Mesodermal cell (in vitro differentiated cells): ENCODE measurements around the gene LBH.

ENCODE experiments used
- H3K27ac ChIP-seq: 2 replicates; pipeline ENCODE4 v1.7.0; 2013; ENCODE audit warnings: mild to moderate bottlenecking, low read depth, low read length, moderate library complexity; ENCODE audit not compliant: severe bottlenecking
- H3K36me3 ChIP-seq: 2 replicates; pipeline ENCODE4 v1.7.1; 2013; ENCODE audit warnings: mild to moderate bottlenecking, low read length, moderate library complexity; ENCODE audit not compliant: control insufficient read depth, insufficient read depth
- H3K4me1 ChIP-seq: one replicate; pipeline ENCODE4 v1.7.1; 2013; ENCODE audit warnings: mild to moderate bottlenecking, low read length; ENCODE audit not compliant: insufficient read depth, control insufficient read depth, poor library complexity, severe bottlenecking
- H3K4me3 ChIP-seq: 2 replicates; pipeline ENCODE4 v1.7.0; 2013; ENCODE audit warnings: low read length, control low read depth, mild to moderate bottlenecking; ENCODE audit not compliant: insufficient read depth, poor library complexity, severe bottlenecking; ENCODE audit errors: extremely low read depth
- H3K9me3 ChIP-seq: 2 replicates; pipeline ENCODE4 v1.7.1; 2013; ENCODE audit warnings: mild to moderate bottlenecking, low read length, moderate library complexity; ENCODE audit not compliant: control insufficient read depth
- WGBS, 2 experiments: methylation state at CpG; one replicate each; pipeline ENCODE4 v1.1.5; 2013; ENCODE audit warnings: missing lambda C conversion rate in 2 of 2; ENCODE audit not compliant: insufficient coverage in 2 of 2; 5-methylcytosine and 5-hydroxymethylcytosine counted together

LBH gene

GRCh38 chr2:30270166-30270565, 38.8 kb downstream of the LBH start:
- Histone ChIP-seq H3K36me3 (no peaks in the 10 kb centered on the region), H3K4me3 (no peak overlapping the region), H3K4me1 (peaks cover 9% of the 10 kb centered on the region), H3K27ac (no peak overlapping the region), H3K9me3 (no peaks in the 10 kb centered on the region)
- 85 to 100% methylated on average over 3 of the region's 3 CpGs for WGBS, 2 experiments

GRCh38 chr2:30271301-30271700, 40.0 kb downstream of the LBH start:
- peaks cover 9% of the 10 kb centered on the region for H3K4me1 ChIP-seq
- no peaks in the 10 kb centered on the region for H3K36me3 ChIP-seq
- 90 to 97% methylated on average over 2 to 5 of the region's 5 CpGs for WGBS, 2 experiments
- no peak overlapping the region for H3K27ac ChIP-seq
- H3K9me3 ChIP-seq = no peaks in the 10 kb centered on the region
- no peak overlapping the region for H3K4me3 ChIP-seq

GRCh38 chr2:30272286-30272685, 41.0 kb downstream of the LBH start:
- Histone ChIP-seq H3K27ac (no peak overlapping the region), H3K4me1 (peaks cover 9% of the 10 kb centered on the region), H3K4me3 (no peak overlapping the region), H3K36me3 (no peaks in the 10 kb centered on the region), H3K9me3 (no peaks in the 10 kb centered on the region)
- 97 to 100% methylated on average over 4 to 6 of the region's 8 CpGs for WGBS, 2 experiments

DNA sequence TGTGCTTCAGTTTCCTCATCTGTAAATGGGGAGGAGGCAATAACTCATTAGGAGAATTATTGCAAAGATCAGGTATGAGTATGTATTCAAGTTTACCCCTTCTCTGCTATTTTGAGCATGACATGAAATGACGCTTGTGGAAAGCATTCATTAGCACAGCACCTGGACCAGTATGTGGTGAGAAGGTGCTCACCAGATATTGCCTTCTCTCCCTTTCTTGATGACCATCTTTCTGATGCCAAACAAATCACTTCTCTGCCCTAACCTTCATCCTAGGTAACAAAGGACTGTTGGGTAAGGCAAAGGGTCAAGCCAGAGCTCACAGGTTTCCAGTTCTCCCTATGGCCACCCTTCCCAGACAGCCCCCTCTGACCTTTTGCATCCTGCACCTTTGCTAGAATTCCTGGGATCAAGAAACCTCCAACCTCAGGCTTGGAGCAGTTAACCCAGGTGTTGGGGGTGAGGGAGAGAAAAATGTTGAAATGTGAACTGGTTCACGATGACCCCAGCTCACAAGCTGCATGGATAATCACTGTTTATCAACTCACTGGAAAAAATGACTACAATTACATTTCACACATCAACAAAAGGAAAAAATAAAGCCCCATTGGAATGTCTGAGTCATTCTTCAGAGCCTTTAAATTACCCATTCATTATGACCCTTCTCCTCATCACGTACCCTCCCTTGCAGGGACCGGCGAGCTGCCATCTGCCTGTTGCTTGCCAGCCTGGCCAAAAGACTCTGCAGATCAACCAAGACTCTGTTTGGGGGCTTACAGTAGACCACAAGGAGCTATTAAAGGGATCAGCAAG, 41.6 kb downstream of the LBH start:
- Histone ChIP-seq H3K27ac (peak overlapping the region; percentile 19), H3K9me3 (no peaks in the 10 kb centered on the region), H3K36me3 (no peaks in the 10 kb centered on the region), H3K4me3 (no peak overlapping the region), H3K4me1 (peaks cover 9% of the 10 kb centered on the region)
- 87 to 88% methylated on average over 4 of the region's 5 CpGs for WGBS, 2 experiments

DNA sequence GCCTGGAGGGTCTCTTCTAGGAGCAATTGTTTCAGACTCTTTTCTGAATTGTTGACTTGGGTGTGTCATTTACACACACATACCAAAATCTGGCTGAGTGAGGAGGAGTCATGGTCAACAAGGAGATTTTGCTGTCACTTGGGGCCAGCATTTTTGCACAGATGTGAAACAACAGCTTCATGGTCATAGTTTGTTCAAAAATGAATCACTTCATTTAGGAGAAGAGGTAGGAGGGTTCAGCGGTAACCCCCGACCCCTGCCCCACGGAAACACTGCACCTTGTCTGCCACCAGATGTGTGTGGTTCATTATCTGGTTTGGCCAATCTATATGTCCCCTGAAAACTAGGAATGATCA, 42.2 kb downstream of the LBH start:
- 90 to 94% methylated on average over 3 of the region's 3 CpGs for WGBS, 2 experiments
- Histone ChIP-seq H3K4me3 (no peak overlapping the region), H3K9me3 (no peaks in the 10 kb centered on the region), H3K36me3 (no peaks in the 10 kb centered on the region), H3K27ac (peak overlapping the region; percentile 19), H3K4me1 (peaks cover 9% of the 10 kb centered on the region)

- H3K4me3 ChIP-seq = no peak overlapping the region
- WGBS, 2 experiments = 100% methylated on average over 1 of the region's 3 CpGs
- no peak overlapping the region for H3K27ac ChIP-seq
- peaks cover 9% of the 10 kb centered on the region for H3K4me1 ChIP-seq
- H3K36me3 ChIP-seq = no peaks in the 10 kb centered on the region
- H3K9me3 ChIP-seq = no peaks in the 10 kb centered on the region
These were observed 43.9 kb downstream of the LBH start for GRCh38 chr2:30275256-30275655.

GRCh38 chr2:30276455-30276911, 45.1 kb downstream of the LBH start:
- whole genome bisulfite sequencing, 2 experiments = 90% methylated on average over 2 of the region's 4 CpGs; no CpG with 5 or more reads in 1 of the 2 experiments
- no peaks in the 10 kb centered on the region for H3K9me3 ChIP-seq
- no peaks in the 10 kb centered on the region for H3K36me3 ChIP-seq
- H3K27ac ChIP-seq = no peak overlapping the region
- H3K4me3 ChIP-seq = no peak overlapping the region
- peaks cover 9% of the 10 kb centered on the region for H3K4me1 ChIP-seq

GRCh38 chr2:30277582-30277981, 46.2 kb downstream of the LBH start:
- Histone ChIP-seq H3K27ac (no peak overlapping the region), H3K36me3 (no peaks in the 10 kb centered on the region), H3K4me1 (peaks cover 9% of the 10 kb centered on the region), H3K9me3 (no peaks in the 10 kb centered on the region), H3K4me3 (no peak overlapping the region)
- 70 to 100% methylated on average over 1 to 2 of the region's 3 CpGs for WGBS, 2 experiments

GRCh38 chr2:30278419-30278818, 47.1 kb downstream of the LBH start:
- 100% methylated on average over 1 of the region's 1 CpG for WGBS, 2 experiments

DNA sequence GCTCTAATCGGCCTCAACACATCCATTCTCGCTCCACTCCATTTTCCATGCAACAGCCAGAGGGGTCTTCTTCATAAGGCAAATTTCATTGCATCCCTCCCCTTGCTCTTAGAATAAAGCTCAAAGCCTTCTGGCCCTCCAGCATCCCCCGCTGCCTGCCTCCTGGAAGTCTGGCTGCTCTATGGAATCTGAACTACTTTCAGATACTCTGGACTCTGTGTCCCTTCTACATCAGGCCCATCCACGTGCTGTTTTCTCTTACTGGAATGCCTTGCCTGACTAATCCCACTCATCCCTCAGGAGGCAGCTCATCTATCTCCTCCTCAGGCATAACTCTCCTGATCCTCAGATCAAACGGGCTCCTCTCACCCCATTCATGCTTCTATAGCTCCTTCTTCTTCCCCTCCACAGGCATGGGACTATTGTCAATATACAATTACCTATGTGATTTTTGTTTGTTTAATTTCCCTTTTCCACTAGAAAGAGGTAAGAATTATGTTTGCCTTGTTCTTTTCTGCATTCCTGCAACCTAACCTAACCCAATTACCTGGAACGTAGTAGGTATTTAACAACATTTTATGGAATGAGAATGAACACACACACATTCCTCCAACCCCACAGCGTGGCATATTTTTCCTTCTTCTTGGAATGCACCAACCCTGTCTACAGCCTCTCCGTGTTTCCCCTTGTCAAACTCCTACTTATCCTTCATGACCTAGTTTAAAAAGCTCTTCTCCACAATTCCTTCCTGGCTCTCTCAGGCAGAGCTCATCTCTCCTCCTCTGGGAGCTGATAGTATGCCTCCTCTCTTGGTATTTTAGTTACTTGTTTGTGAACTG, 49.5 kb downstream of the LBH start:
- no peaks in the 10 kb centered on the region for H3K4me1 ChIP-seq
- H3K36me3 ChIP-seq = no peaks in the 10 kb centered on the region
- H3K9me3 ChIP-seq = no peaks in the 10 kb centered on the region
- H3K27ac ChIP-seq = no peak overlapping the region
- 89 to 91% methylated on average over 7 of the region's 8 CpGs for WGBS, 2 experiments
- no peak overlapping the region for H3K4me3 ChIP-seq

More at GRCh38 chr2:30278419-30278818, 47.1 kb downstream of the LBH start:
- Histone ChIP-seq H3K9me3 (no peaks in the 10 kb centered on the region), H3K36me3 (no peaks in the 10 kb centered on the region), H3K27ac (no peak overlapping the region), H3K4me3 (no peak overlapping the region), H3K4me1 (peaks cover 4% of the 10 kb centered on the region)
